ENCODE measurements around the gene VPS11.

DNA sequence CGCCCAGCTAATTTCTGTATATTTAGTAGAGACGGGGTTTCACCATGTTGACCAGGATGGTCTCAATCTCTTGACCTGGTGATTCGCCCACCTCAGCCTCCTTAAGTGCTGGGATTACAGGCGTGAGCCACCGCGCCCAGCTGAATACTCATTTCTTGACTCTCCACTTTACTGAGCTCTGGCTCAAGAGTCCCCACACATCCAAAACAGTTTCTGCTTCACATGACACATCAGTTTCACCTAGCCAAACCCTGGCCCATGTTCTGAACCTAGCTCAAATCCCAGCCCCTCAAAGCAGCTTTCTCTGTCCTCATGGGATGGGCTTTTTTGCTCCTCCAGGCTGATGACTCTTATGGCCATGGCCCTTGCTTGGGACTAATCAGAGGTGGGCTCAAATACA lies 20.4 kb upstream of the VPS11 start:
- TF ChIP-seq, protein P1, sequence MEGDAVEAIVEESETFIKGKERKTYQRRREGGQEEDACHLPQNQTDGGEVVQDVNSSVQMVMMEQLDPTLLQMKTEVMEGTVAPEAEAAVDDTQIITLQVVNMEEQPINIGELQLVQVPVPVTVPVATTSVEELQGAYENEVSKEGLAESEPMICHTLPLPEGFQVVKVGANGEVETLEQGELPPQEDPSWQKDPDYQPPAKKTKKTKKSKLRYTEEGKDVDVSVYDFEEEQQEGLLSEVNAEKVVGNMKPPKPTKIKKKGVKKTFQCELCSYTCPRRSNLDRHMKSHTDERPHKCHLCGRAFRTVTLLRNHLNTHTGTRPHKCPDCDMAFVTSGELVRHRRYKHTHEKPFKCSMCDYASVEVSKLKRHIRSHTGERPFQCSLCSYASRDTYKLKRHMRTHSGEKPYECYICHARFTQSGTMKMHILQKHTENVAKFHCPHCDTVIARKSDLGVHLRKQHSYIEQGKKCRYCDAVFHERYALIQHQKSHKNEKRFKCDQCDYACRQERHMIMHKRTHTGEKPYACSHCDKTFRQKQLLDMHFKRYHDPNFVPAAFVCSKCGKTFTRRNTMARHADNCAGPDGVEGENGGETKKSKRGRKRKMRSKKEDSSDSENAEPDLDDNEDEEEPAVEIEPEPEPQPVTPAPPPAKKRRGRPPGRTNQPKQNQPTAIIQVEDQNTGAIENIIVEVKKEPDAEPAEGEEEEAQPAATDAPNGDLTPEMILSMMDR (IDR thresholded peaks at IDR 0.05) = no peak
- no peak for TF ChIP-seq EZH2 (IDR thresholded peaks at IDR 0.05)
- no peak for TF ChIP-seq EZH2phosphoT487 (IDR thresholded peaks at IDR 0.05)

Measured in neural progenitor cell (in vitro differentiated cells).